ENCODE results near the gene PLK4.
"Not testable (repeated sequence)": the region's sequence is repeated elsewhere in the genome, so short reads cannot be mapped to it uniquely, and the experiment has no call there.

PLK4 gene

DNA sequence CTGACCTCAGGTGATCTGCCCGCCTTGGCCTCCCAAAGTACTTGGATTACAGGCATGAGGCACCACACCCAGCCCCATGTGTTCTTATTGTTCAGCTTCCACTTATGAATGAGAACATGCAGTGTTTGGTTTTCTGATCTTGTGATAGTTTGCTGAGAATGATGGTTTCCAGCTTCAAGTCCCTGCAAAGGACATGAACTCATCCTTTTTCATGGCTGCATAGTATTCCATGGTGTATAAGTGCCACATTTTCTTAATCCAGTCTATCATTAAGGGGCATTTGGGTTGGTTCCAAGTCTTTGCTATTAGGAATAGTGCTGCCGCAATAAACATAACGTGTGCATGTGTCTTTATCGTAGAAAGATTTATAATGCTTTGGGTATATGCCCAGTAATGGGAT is 19.0 kb downstream of the PLK4 start:
- not testable (repeated sequence) for DNase-seq (ENCODE audit: low read depth, low spot score)

GRCh38 chr4:127905029-127905428 is 24.3 kb downstream of the PLK4 start:
- H3K27ac ChIP-seq, result no peak overlapping the region
- no peak for DNase-seq (ENCODE audit: low read depth, low spot score)

More for the DNA sequence above, 19.0 kb downstream of the PLK4 start:
- not testable (repeated sequence) for H3K27ac ChIP-seq

DNA sequence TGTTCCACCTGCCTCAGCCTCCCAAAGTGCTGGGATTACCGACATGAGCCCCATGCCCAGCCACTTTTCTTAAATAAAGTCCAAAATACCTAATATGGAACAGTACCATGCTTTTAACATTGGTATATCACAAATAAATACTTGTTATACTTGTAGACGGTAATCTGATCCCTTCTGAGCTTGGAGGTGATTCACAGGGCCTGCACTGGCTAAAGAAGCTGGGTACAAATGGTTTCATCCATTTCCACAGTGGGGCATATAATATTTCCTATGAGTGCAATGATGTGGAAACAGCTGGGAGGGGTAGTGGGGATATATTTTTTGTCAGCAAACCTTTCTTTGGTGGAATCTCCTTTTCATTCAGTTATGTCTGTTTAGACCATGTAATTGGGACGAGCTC is 35.8 kb downstream of the PLK4 start:
- no peak for DNase-seq (ENCODE audit: low read depth, low spot score)
- H3K27ac ChIP-seq, result no peak overlapping the region

- no peak for DNase-seq (ENCODE audit: low read depth, low spot score)
- no peak overlapping the region for H3K27ac ChIP-seq
These were observed 36.5 kb downstream of the PLK4 start for GRCh38 chr4:127917151-127917550.

DNA sequence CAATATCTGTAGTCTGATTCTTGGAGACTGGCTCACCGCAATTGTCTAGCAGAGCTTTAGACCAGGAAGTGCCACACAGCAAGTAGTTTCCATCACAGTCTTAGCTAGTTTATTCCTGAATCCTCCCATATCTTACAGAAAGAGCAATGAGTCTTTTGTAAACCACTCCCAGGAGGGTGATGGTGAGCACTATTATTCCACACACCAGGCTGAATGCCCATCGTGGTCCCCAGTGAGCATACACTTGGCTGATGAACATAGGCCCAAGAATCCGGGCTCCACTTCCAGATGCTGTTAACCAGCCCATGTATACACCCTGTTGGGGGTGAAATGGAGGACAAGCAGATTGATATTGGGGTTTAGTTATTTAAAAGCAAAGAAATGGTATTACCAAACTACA is 39.8 kb downstream of the PLK4 start:
- H3K27ac ChIP-seq, result no peak overlapping the region
- DNase-seq (ENCODE audit: low read depth, low spot score), result no peak

GRCh38 chr4:127922226-127922625 is 41.5 kb downstream of the PLK4 start:
- H3K27ac ChIP-seq, result no peak overlapping the region
- no peak for DNase-seq (ENCODE audit: low read depth, low spot score)

GRCh38 chr4:127925720-127926119 is 45.0 kb downstream of the PLK4 start:
- H3K27ac ChIP-seq; DNase-seq (ENCODE audit: low read depth, low spot score): not testable (repeated sequence)

GRCh38 chr4:127930175-127930574 is 49.5 kb downstream of the PLK4 start:
- no peak overlapping the region for H3K27ac ChIP-seq
- DNase-seq (ENCODE audit: low read depth, low spot score), result no peak

DNA sequence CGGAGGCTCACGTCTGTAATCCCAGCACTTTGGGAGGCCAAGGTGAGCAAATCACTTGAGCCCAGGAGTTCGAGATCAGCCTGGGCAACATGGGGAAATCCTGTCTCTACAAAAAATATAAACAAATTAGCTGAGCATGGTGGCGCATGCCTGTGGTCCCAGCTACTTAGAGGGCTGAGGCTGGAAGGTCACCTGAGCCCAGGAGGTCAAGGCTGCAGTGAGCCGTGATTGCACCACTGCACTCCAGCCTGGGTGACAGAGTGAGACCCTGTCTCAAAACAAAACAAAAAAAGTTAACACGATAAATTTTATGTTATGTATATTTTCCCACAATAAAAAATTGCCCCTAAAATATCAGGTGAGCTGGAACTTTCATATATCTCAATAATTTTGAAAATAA is 51.1 kb downstream of the PLK4 start:
- DNase-seq (ENCODE audit: low read depth, low spot score); H3K27ac ChIP-seq: not testable (repeated sequence)

GRCh38 chr4:127936974-127937373 is 56.3 kb downstream of the PLK4 start:
- DNase-seq (ENCODE audit: low read depth, low spot score), result no peak
- no peak overlapping the region for H3K27ac ChIP-seq

Data from epithelial cell of prostate (primary cell).